Suppressor macrophage treated with lipopolysaccharide for 4 hours (primary cell): ENCODE measurements around the gene VPS13D.
"Not testable (repeated sequence)": the region's sequence is repeated elsewhere in the genome, so short reads cannot be mapped to it uniquely, and the experiment has no call there.

Experiments
- DNase-seq: peaks from one replicate; pipeline ENCODE4 v3.0.0-alpha.2; 2020

VPS13D gene

GRCh38 chr1:12197483-12197880 lies 32.3 kb upstream of the VPS13D start:
- no peak for DNase-seq

- no peak for DNase-seq
These were observed 29.6 kb upstream of the VPS13D start for GRCh38 chr1:12200208-12200607.

GRCh38 chr1:12201352-12202189 lies 28.3 kb upstream of the VPS13D start:
- peak; percentile 0 for DNase-seq

GRCh38 chr1:12202190-12202497 lies 27.7 kb upstream of the VPS13D start:
- DNase-seq, result peak; percentile 4

GRCh38 chr1:12202577-12202976 lies 27.3 kb upstream of the VPS13D start:
- DNase-seq, result peak; percentile 2

- peak; percentile 1 for DNase-seq
These were observed 26.4 kb upstream of the VPS13D start for GRCh38 chr1:12203216-12204007.

- peak; percentile 5 for DNase-seq
These were observed 25.7 kb upstream of the VPS13D start for GRCh38 chr1:12204140-12204539.

- peak; percentile 8 for DNase-seq
These were observed 24.8 kb upstream of the VPS13D start for GRCh38 chr1:12204754-12205658.

GRCh38 chr1:12206238-12206637 lies 23.6 kb upstream of the VPS13D start:
- peak; percentile 7 for DNase-seq

GRCh38 chr1:12206792-12207424 lies 22.9 kb upstream of the VPS13D start:
- peak; percentile 2 for DNase-seq

- DNase-seq, result peak; percentile 2
These were observed 21.6 kb upstream of the VPS13D start for GRCh38 chr1:12208271-12208670.

- peak; percentile 69 for DNase-seq
These were observed 20.9 kb upstream of the VPS13D start for GRCh38 chr1:12208764-12209494.

GRCh38 chr1:12209495-12209832 lies 20.4 kb upstream of the VPS13D start:
- DNase-seq, result peak; percentile 12

GRCh38 chr1:12215118-12215961 lies 14.5 kb upstream of the VPS13D start:
- DNase-seq, result peak; percentile 3

- DNase-seq, result no peak
These were observed 10.0 kb upstream of the VPS13D start for GRCh38 chr1:12219800-12220199.

GRCh38 chr1:12220890-12221289 lies 8.9 kb upstream of the VPS13D start:
- DNase-seq, result peak; percentile 14

- not testable (repeated sequence) for DNase-seq
These were observed 7.1 kb upstream of the VPS13D start for GRCh38 chr1:12222700-12223099.

GRCh38 chr1:12224092-12224491 lies 5.7 kb upstream of the VPS13D start:
- not testable (repeated sequence) for DNase-seq

- DNase-seq, result no peak
These were observed 851 bp upstream of the VPS13D start for GRCh38 chr1:12228979-12229378.

- DNase-seq, result no peak
These were observed 420 bp upstream of the VPS13D start for GRCh38 chr1:12229386-12229834.
